G401 (cell line): ENCODE results near the gene RRP12. TPM values are rescaled to one million over a fixed set of nuclear protein-coding genes. Genes with fewer than 3 reads are reported as not detected.

Experiments used
- DNase-seq: peaks from one replicate; pipeline ENCODE4 v3.0.0-alpha.2; 2015; ENCODE audit warnings: low spot score
- in situ Hi-C: cut with HindIII; loops from 2 replicates; pipeline ENCODE4 v1.10.0; 2016; ENCODE audit warnings: low sequenced_read_pairs, mixed read lengths
- total RNA-seq: library from RNA; depleted of rRNA; stranded (reverse); fragments of >200 nt; shearing (Covaris generic); gene quantifications from 2 replicates; pipeline ENCODE4 v1.2.3, GENCODE V29; 2014

RRP12 gene
- total RNA-seq, 1 experiment from 2014 or later, result 35.1 TPM

GRCh38 chr10:97341416-97341815 is 59.7 kb downstream of the RRP12 start:
- in situ Hi-C loops, result no loop called here
- no peak for DNase-seq

DNA sequence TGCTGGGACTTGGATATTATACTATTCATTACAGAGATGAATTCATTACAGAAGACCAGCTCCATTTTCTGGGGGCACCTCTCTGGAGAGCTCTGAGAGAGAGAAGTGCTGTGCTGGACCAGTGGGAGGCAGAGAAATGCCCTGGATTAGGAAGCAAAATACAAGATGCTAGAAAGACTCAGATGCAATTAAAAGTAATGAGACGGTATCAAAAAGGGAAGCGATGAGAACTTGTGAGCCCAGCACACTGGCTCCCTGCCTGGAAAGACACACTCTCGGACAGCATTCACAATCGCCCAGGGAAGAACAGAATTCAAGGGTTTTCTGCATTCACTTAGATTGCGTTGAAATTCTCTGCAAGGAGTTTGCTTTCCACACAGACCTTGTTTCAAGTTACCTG is 63.1 kb downstream of the RRP12 start:
- DNase-seq, result no peak
- in situ Hi-C loops, result no loop called here

DNA sequence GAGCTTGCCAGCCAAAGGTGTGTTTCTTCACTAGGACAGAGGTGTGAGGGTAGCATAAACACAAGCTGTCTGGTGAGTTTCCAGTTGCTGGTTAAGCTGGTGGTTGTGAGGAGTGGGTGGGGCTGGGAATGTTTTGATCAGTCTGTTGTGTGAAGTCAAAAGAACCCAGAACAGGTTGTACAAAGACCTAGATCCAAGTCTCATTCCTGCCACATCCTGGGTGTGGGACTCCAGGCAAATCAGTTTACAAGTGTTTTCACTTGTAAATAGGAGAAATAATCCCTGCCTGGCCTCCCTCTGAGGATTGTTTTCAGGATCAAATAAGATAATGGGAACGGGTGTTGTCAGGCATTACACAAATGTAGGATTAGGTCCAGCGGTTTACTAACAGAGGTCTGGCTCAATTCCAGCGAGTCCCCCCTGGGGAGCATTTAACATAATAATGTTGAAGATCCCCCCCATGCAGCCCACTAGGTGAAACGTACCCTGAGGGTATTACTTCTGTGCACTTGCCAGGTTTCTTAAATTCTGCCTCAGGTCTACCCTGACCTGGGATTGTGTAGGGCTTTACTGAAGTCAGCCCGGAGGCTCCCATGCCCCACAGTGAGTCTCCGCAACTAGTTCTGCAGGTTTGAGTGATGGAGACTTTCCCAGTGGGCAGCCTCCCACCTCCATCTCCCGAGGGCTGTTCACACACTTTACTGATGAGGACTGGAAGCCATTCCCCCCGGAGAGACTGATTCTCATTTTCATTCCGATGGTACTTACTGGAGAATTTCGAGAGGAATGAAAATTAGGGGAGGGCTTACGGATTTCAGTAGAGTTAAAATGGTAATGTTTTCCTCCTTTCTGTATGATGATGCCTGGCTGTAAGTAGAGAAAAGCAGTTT is 64.0 kb downstream of the RRP12 start:
- in situ Hi-C loops, result no loop called here
- no peak for DNase-seq

DNA sequence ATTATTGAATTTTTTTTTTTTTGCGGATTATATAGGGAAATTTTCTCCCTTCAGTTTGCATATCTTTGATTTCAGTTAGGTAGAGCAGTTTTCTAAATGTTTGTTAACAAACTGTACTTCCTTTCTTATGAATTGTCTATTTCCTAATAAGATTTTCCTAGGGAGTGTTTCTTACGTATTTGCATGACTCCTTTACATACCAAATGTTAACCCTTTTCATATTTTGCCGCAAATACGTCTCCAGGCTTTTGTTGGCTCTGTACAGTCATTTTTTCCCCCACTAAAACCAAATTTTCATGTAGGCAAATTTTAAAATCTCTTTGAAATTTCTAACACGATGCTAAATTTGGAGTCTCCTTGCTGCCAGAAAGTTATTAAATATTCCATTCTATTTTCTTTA is 64.7 kb downstream of the RRP12 start:
- DNase-seq, result no peak
- in situ Hi-C loops, result no loop called here

- no peak for DNase-seq
- in situ Hi-C loops, result no loop called here
Measured at GRCh38 chr10:97336006-97336405, 65.1 kb downstream of the RRP12 start.

DNA sequence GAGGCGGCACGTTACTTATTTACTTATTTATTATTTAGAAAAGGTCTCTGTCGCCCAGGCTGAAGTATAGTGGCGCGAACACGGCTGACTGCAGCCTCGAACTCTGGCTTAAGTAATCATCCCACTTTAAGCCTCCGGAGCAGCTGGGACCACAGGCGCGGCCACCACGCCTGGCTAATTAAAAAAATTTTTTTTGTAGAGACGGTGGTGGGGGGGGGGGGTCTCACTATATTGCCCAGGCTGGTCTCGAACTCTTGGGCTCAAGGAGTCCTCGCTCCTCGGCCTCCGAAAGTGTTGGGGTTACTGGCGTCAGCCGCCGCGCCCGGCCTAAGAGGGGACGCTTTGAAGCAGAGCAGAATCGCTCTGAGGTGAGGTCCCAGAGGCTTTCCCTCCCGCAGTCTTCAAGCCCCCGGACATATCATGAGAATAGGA is 65.9 kb downstream of the RRP12 start:
- DNase-seq, result no peak
- in situ Hi-C loops, result no loop called here

GRCh38 chr10:97334370-97335175 is 66.6 kb downstream of the RRP12 start, which contains the start of gene FRAT2:
Gene FRAT2, minus strand, starts transcription at chr10:97334729. Its CDS starts 157 bp downstream, at chr10:97334572.
- in situ Hi-C loops, result no loop called here
- DNase-seq, result peak; percentile 90

DNA sequence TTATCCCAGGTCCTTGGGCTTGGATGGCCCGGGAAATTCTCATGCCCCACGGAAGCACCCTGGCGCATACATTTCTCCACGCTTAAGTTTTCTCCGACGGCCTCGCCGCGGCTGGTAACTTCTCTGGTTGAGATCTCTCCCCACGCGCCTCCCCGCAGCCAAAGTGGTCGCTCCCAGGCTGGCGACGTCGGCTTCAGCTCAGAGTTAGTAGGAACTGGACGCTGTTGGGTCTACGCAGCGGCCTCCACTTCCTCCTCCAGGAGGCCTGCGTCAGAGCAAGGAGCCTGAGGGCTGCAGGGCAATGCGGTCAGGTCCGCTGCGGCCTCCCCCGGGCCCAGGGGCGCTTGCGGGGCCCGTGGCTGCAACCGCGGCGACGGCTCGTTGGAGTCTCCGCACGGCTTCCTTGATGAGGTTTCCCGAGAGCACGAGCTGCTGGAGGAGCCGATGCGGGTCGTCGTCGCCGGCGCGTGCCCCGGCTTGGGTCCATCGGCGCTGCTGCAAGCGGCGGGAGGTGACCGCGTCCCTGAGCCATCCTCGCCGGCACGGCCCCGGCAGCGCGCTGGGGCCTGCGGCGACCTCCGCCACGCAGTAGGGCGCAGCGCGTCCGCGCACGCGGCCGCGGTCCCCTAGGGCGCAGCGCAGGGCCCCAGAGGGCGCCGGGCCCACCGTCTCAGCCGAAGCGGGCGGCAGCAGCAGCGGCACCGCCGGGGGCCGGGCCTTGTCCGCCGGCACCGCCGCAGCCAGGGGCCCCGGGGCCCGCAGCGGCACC is 67.4 kb downstream of the RRP12 start:
- in situ Hi-C loops, result no loop called here
- DNase-seq, result peak; percentile 45

- DNase-seq, result peak; percentile 61
- in situ Hi-C loops, result no loop called here
Measured at GRCh38 chr10:97333351-97333600, 67.9 kb downstream of the RRP12 start.

- in situ Hi-C loops, result no loop called here
- peak; percentile 78 for DNase-seq
Measured at GRCh38 chr10:97332591-97333350, 68.4 kb downstream of the RRP12 start.

DNA sequence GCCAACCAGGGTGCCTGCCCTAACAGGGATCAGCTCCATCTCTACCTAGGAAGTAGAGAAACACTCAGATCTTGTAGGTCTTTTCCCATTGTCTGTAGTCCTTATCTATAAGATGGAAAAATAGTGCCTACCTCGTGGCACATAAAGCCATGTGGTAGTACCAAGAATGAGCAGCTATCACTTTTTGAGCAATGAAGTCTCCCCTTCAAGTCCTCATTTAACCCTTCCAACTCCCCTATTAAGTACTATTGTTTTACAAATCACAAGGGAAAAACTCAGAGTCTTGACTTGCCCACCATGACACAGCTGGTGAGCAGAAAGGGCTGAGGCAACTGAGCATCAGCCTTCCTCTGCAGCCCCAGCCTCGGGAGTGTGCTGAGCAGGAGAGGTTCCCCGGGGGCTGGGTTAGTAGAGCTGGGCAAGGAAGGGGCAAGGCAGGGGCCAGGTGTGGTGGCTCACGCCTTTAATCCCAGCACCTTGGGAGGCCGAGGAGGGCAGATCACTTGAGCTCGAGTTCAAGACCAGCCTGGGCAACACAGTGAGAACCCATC is 69.9 kb downstream of the RRP12 start:
- no peak for DNase-seq
- in situ Hi-C loops, result no loop called here

GRCh38 chr10:97329766-97330165 is 71.4 kb downstream of the RRP12 start:
- DNase-seq, result no peak

DNA sequence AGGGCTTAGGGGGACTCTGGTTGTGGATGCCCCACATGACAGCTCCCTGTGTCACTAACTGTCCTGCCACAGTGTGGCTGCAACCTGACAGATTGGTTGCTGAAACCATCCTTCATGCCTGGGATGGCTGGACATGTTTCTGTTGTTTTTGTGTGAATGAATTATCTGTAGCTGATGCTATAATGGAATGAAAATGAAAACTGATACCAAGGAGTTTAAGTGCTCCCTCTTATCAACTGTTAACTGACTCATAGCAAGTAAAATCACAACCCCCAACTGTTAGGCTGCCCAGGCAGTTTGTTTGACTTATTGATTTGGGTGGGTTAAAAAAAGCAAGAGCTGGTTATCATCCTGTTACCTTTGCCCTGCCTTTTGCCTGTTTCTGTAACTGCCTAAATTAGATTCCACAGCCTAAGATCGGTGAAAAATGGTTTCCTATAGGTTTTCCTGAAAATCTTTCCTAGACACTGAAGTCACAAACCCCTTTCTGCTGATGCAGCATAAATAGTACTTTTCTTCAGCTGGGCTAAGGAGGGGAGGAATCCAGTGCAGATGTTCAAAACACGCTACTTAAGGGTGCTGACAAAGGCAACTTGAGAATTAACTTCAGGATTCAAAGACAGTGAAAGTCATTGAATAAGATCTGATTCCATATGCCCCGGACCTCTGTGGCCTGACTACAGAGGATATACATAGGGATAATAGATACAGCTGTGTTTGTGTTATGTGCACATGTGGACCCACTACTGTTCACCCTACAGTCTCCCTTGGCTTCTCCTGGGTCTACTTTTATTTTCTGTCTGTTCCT is 72.3 kb downstream of the RRP12 start:
- in situ Hi-C loops, result no loop called here
- DNase-seq, result no peak

More at GRCh38 chr10:97329766-97330165, 71.4 kb downstream of the RRP12 start:
- in situ Hi-C loops, result no loop called here

- in situ Hi-C loops, result no loop called here
- DNase-seq, result peak; percentile 23
Measured at GRCh38 chr10:97327348-97328294, 73.5 kb downstream of the RRP12 start.

- DNase-seq, result no peak
Measured at GRCh38 chr10:97325754-97326153, 75.4 kb downstream of the RRP12 start.

GRCh38 chr10:97323501-97323900 is 77.6 kb downstream of the RRP12 start:
- DNase-seq, result no peak
- in situ Hi-C loops, result no loop called here

More at GRCh38 chr10:97325754-97326153, 75.4 kb downstream of the RRP12 start:
- in situ Hi-C loops, result no loop called here

GRCh38 chr10:97321804-97322190 is 79.3 kb downstream of the RRP12 start:
- in situ Hi-C loops, result no loop called here
- DNase-seq, result no peak
